GM23338 (cell line): Measurements from ENCODE around the gene MYH14.

Experiments
- CTCF ChIP-seq, 2 experiments: fragments of 200-600 bp in 1 of 2; sonication (generic) in 1 of 2; conservative IDR thresholded peaks; 2 replicates each; pipeline versions ENCODE4 v1.5.1 to v1.6.1; 2016 to 2017; ENCODE audit warnings: antibody characterized with exemption in 2 of 2, low read depth in 2 of 2, mild to moderate bottlenecking in 2 of 2, moderate library complexity in 1 of 2
- ETS1 ChIP-seq: IDR thresholded peaks from 2 replicates; pipeline ENCODE4 v1.6.1; 2016; ENCODE audit warnings: antibody characterized with exemption
- EZH2 ChIP-seq: fragments of 200-600 bp; sonication (generic); IDR thresholded peaks from one replicate; pipeline ENCODE4 v1.8.0; 2017; ENCODE audit warnings: antibody characterized with exemption, mild to moderate bottlenecking, low read depth; ENCODE audit not compliant: unreplicated experiment
- EZH2phosphoT487 ChIP-seq: fragments of 200-600 bp; sonication (generic); IDR thresholded peaks from one replicate; pipeline ENCODE4 v1.8.1; 2018; ENCODE audit warnings: antibody characterized with exemption; ENCODE audit not compliant: unreplicated experiment
- JUNB ChIP-seq: IDR thresholded peaks from one replicate; pipeline ENCODE4 v1.6.1; 2016; ENCODE audit warnings: antibody characterized with exemption; ENCODE audit not compliant: unreplicated experiment
- POLR2AphosphoS5 ChIP-seq: IDR thresholded peaks from 2 replicates; pipeline ENCODE4 v1.6.1; 2016; ENCODE audit warnings: antibody characterized with exemption, low read depth
- REST ChIP-seq: IDR thresholded peaks from one replicate; pipeline ENCODE4 v1.6.1; 2018; ENCODE audit warnings: antibody characterized with exemption; ENCODE audit not compliant: unreplicated experiment
- STAT1 ChIP-seq: IDR thresholded peaks from one replicate; pipeline ENCODE4 v1.6.1; 2016; ENCODE audit warnings: antibody characterized with exemption; ENCODE audit not compliant: unreplicated experiment
- ZNF331 ChIP-seq: fragments of 250-450 bp; sonication (Bioruptor Pico); IDR thresholded peaks from 2 replicates; pipeline ENCODE4 v1.5.0; 2020; ENCODE audit warnings: low read depth, mild to moderate bottlenecking, moderate library complexity

GRCh38 chr19:50277966-50278580, 74.7 kb downstream of the MYH14 start:
- TF ChIP-seq EZH2phosphoT487 (no peak), CTCF (conservative IDR thresholded peaks at IDR 0.05; ENCODE audit: low read depth in 2 of 2) (no peak), EZH2 (no peak), STAT1 (no peak), POLR2AphosphoS5 (no peak), REST (no peak), ETS1 (no peak), JUNB (no peak), ZNF331 (CRISPR knock-in tag) (no peak)
